Loucy (cell line): Measurements from ENCODE around the gene RANBP9.

Source experiments
- CTCF ChIP-seq: fragments of 200-600 bp; sonication (generic); conservative IDR thresholded peaks from 2 replicates; pipeline ENCODE4 v1.5.1; 2014; ENCODE audit warnings: mild to moderate bottlenecking, antibody characterized with exemption, low read length
- EZH2phosphoT487 ChIP-seq: fragments of 200-600 bp; IDR thresholded peaks from 2 replicates; pipeline ENCODE4 v1.6.1; 2018; ENCODE audit warnings: antibody characterized with exemption, mild to moderate bottlenecking, moderate library complexity, borderline replicate concordance

GRCh38 chr6:13638014-13638413, 73.6 kb downstream of the RANBP9 start:
- TF ChIP-seq CTCF (no peak), EZH2phosphoT487 (no peak)
